Activated T-helper 17 cell treated with anti-CD3 and anti-CD28 coated beads, Interleukin-2, amount 50 U/mL, for 72 hours (primary cell): ENCODE results near the gene DIPK1A. TPM values are rescaled to one million over a fixed set of nuclear protein-coding genes. Genes with fewer than 3 reads are reported as not detected.
A peak's percentile ranks its signal among the peaks of the same experiment; 100 is the strongest.

Source experiments
- ATAC-seq: fragments of 150-1000 bp; cut with Tn5 transposase; replicated peaks from 2 replicates; pipeline ENCODE4 v1.10.0; 2021; ENCODE audit warnings: mild to moderate bottlenecking, moderate library complexity
- H3K27ac Mint-ChIP-seq: one replicate; pipeline ENCODE4 v1.8.0; 2022; ENCODE audit warnings: mixed read lengths
- H3K27me3 Mint-ChIP-seq: one replicate; pipeline ENCODE4 v1.8.0; 2022; ENCODE audit warnings: mixed read lengths
- H3K36me3 Mint-ChIP-seq: one replicate; pipeline ENCODE4 v1.8.0; 2022; ENCODE audit warnings: low read depth, mild to moderate bottlenecking, mixed read lengths
- H3K4me1 Mint-ChIP-seq: one replicate; pipeline ENCODE4 v1.8.0; 2022; ENCODE audit warnings: mixed read lengths
- H3K4me3 Mint-ChIP-seq: one replicate; pipeline ENCODE4 v1.8.0; 2022; ENCODE audit warnings: mild to moderate bottlenecking, mixed read lengths
- H3K9me3 Mint-ChIP-seq: one replicate; pipeline ENCODE4 v1.8.0; 2022; ENCODE audit warnings: mixed read lengths
- total RNA-seq, 2 donors: library from RNA; stranded (reverse); gene quantifications; one replicate each; pipeline ENCODE4 v1.2.3, GENCODE V29; 2022

DIPK1A gene
- total RNA-seq, 2 donors from 2014 or later, result 6.5 to 8.6 TPM

- peaks cover 76% of the 10 kb centered on the region for H3K36me3 Mint-ChIP-seq
- H3K27me3 Mint-ChIP-seq, result no peaks in the 10 kb centered on the region
- H3K27ac Mint-ChIP-seq, result peak overlapping the region; percentile 24
Observed at GRCh38 chr1:92843429-92844352, 117.6 kb downstream of the DIPK1A start.

GRCh38 chr1:92843046-92843423 is 118.2 kb downstream of the DIPK1A start:
- no peaks in the 10 kb centered on the region for H3K9me3 Mint-ChIP-seq
- H3K27ac Mint-ChIP-seq, result peak overlapping the region; percentile 24
- H3K4me3 Mint-ChIP-seq, result no peak overlapping the region
- H3K4me1 Mint-ChIP-seq, result peaks cover 16% of the 10 kb centered on the region
- peaks cover 82% of the 10 kb centered on the region for H3K36me3 Mint-ChIP-seq
- H3K27me3 Mint-ChIP-seq, result no peaks in the 10 kb centered on the region
- ATAC-seq, result no peak

More at GRCh38 chr1:92843429-92844352, 117.6 kb downstream of the DIPK1A start:
- Mint-ChIP-seq H3K4me1 (peaks cover 11% of the 10 kb centered on the region), H3K9me3 (no peaks in the 10 kb centered on the region), H3K4me3 (no peak overlapping the region)
- no peak for ATAC-seq

GRCh38 chr1:92842082-92843045 is 118.9 kb downstream of the DIPK1A start:
- H3K9me3 Mint-ChIP-seq, result no peaks in the 10 kb centered on the region
- H3K27me3 Mint-ChIP-seq, result no peaks in the 10 kb centered on the region
- H3K36me3 Mint-ChIP-seq, result peaks cover 89% of the 10 kb centered on the region

GRCh38 chr1:92840600-92840999 is 120.7 kb downstream of the DIPK1A start:
- no peak for ATAC-seq
- Mint-ChIP-seq H3K36me3 (peaks cover 96% of the 10 kb centered on the region), H3K9me3 (no peaks in the 10 kb centered on the region), H3K27me3 (no peaks in the 10 kb centered on the region), H3K4me1 (peaks cover 31% of the 10 kb centered on the region), H3K27ac (peak overlapping the region; percentile 6), H3K4me3 (no peak overlapping the region)

More at GRCh38 chr1:92842082-92843045, 118.9 kb downstream of the DIPK1A start:
- Mint-ChIP-seq H3K4me1 (peaks cover 22% of the 10 kb centered on the region), H3K27ac (peak overlapping the region; percentile 24), H3K4me3 (no peak overlapping the region)
- ATAC-seq, result no peak

- Mint-ChIP-seq H3K4me3 (peak overlapping the region; percentile 97), H3K9me3 (no peaks in the 10 kb centered on the region), H3K27me3 (no peaks in the 10 kb centered on the region), H3K4me1 (peaks cover 42% of the 10 kb centered on the region), H3K36me3 (peaks cover 100% of the 10 kb centered on the region), H3K27ac (peak overlapping the region; percentile 100)
- no peak for ATAC-seq
Observed at GRCh38 chr1:92839442-92839841, 121.8 kb downstream of the DIPK1A start.

- peak overlapping the region; percentile 97 for H3K4me3 Mint-ChIP-seq
- H3K9me3 Mint-ChIP-seq, result no peaks in the 10 kb centered on the region
- ATAC-seq, result peak; percentile 11
- H3K27ac Mint-ChIP-seq, result peak overlapping the region; percentile 100
- peaks cover 100% of the 10 kb centered on the region for H3K36me3 Mint-ChIP-seq
- H3K4me1 Mint-ChIP-seq, result peaks cover 45% of the 10 kb centered on the region
- H3K27me3 Mint-ChIP-seq, result no peaks in the 10 kb centered on the region
Observed at GRCh38 chr1:92838519-92838918, 122.7 kb downstream of the DIPK1A start.

- H3K27me3 Mint-ChIP-seq, result no peaks in the 10 kb centered on the region
- H3K4me3 Mint-ChIP-seq, result peak overlapping the region; percentile 97
- no peaks in the 10 kb centered on the region for H3K9me3 Mint-ChIP-seq
- ATAC-seq, result no peak
- H3K36me3 Mint-ChIP-seq, result peaks cover 100% of the 10 kb centered on the region
- H3K4me1 Mint-ChIP-seq, result peaks cover 45% of the 10 kb centered on the region
- peak overlapping the region; percentile 100 for H3K27ac Mint-ChIP-seq
Observed at GRCh38 chr1:92837062-92837461, 124.2 kb downstream of the DIPK1A start.

GRCh38 chr1:92834617-92835016 is 126.6 kb downstream of the DIPK1A start:
- H3K36me3 Mint-ChIP-seq, result peaks cover 81% of the 10 kb centered on the region
- H3K4me3 Mint-ChIP-seq, result peak overlapping the region; percentile 97
- H3K27me3 Mint-ChIP-seq, result no peaks in the 10 kb centered on the region
- H3K9me3 Mint-ChIP-seq, result no peaks in the 10 kb centered on the region
- no peak for ATAC-seq
- peak overlapping the region; percentile 100 for H3K27ac Mint-ChIP-seq
- H3K4me1 Mint-ChIP-seq, result peaks cover 40% of the 10 kb centered on the region

GRCh38 chr1:92833840-92834239 is 127.4 kb downstream of the DIPK1A start:
- H3K4me3 Mint-ChIP-seq, result peak overlapping the region; percentile 97
- no peaks in the 10 kb centered on the region for H3K27me3 Mint-ChIP-seq
- peak overlapping the region; percentile 100 for H3K27ac Mint-ChIP-seq
- H3K36me3 Mint-ChIP-seq, result peaks cover 73% of the 10 kb centered on the region
- ATAC-seq, result no peak
- H3K9me3 Mint-ChIP-seq, result no peaks in the 10 kb centered on the region
- H3K4me1 Mint-ChIP-seq, result peaks cover 35% of the 10 kb centered on the region

- peak; percentile 1 for ATAC-seq
- Mint-ChIP-seq H3K36me3 (peaks cover 61% of the 10 kb centered on the region), H3K4me1 (peaks cover 25% of the 10 kb centered on the region), H3K27me3 (no peaks in the 10 kb centered on the region), H3K27ac (peak overlapping the region; percentile 100), H3K4me3 (peak overlapping the region; percentile 97), H3K9me3 (no peaks in the 10 kb centered on the region)
Observed at GRCh38 chr1:92832537-92833114, 128.6 kb downstream of the DIPK1A start.

- Mint-ChIP-seq H3K4me1 (peaks cover 18% of the 10 kb centered on the region), H3K9me3 (no peaks in the 10 kb centered on the region), H3K27ac (peak within 1 kb of the TSS; percentile 100), H3K36me3 (peaks cover 54% of the 10 kb centered on the region), H3K4me3 (peak within 1 kb of the TSS; percentile 97), H3K27me3 (no peaks in the 10 kb centered on the region)
- ATAC-seq, result peak; percentile 92
Observed at GRCh38 chr1:92831762-92832536, 129.3 kb downstream of the DIPK1A start, which contains the start of gene RPL5. RPL5 (plus strand) TSS chr1:92832040; CDS start chr1:92832115, 75 bp downstream.

GRCh38 chr1:92831368-92831761 is 129.9 kb downstream of the DIPK1A start:
- peak overlapping the region; percentile 97 for H3K4me3 Mint-ChIP-seq

GRCh38 chr1:92826792-92827191 is 134.5 kb downstream of the DIPK1A start:
- Mint-ChIP-seq H3K27ac (no peak overlapping the region), H3K9me3 (no peaks in the 10 kb centered on the region), H3K27me3 (no peaks in the 10 kb centered on the region), H3K4me1 (no peaks in the 10 kb centered on the region), H3K4me3 (no peak overlapping the region), H3K36me3 (peaks cover 2% of the 10 kb centered on the region)
- ATAC-seq, result no peak

More at GRCh38 chr1:92831368-92831761, 129.9 kb downstream of the DIPK1A start:
- Mint-ChIP-seq H3K4me1 (peaks cover 17% of the 10 kb centered on the region), H3K27ac (peak overlapping the region; percentile 100), H3K27me3 (no peaks in the 10 kb centered on the region), H3K36me3 (peaks cover 48% of the 10 kb centered on the region), H3K9me3 (no peaks in the 10 kb centered on the region)
- ATAC-seq, result no peak
